SK-N-MC (cell line): ENCODE data around the gene EXOC3L2.

Source experiments
- EZH2 ChIP-seq: fragments of 200-600 bp; sonication (generic); IDR thresholded peaks from one replicate; pipeline ENCODE4 v1.6.1; 2017; ENCODE audit warnings: antibody characterized with exemption
- FOXP2 ChIP-seq: optimal IDR thresholded peaks from 2 replicates; pipeline ENCODE3; 2011; ENCODE audit warnings: mild to moderate bottlenecking, moderate library complexity; ENCODE audit not compliant: insufficient read depth; ENCODE audit errors: extremely low read length, control extremely low read depth
- POLR2AphosphoS5 ChIP-seq: IDR thresholded peaks from 2 replicates; pipeline ENCODE4 v1.6.1; 2012; ENCODE audit warnings: mild to moderate bottlenecking, low read depth, low read length, borderline replicate concordance

DNA sequence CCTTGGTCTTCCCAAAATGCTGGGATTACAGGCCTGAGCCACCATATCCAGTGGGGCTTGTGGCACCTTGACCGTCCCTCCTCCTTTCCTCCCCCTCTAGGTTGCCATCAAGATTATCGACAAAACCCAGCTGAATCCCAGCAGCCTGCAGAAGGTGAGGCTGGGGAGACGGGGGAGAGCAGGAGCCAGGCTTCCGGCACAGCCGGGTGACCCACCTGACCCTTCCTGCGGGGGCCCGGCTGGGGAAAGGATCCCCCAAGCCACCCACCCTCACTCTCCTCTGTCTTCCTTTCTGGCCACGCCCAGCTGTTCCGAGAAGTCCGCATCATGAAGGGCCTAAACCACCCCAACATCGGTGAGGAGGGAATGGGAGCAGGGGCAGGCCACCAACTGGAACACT is 17.8 kb upstream of the EXOC3L2 start:
- TF ChIP-seq POLR2AphosphoS5: no peak
- no peak for TF ChIP-seq EZH2
- no peak for TF ChIP-seq FOXP2
